Measurements from ENCODE around the gene SHKBP1.
A peak's percentile ranks its signal among the peaks of the same experiment; 100 is the strongest.
"Not testable (repeated sequence)": the region's sequence is repeated elsewhere in the genome, so short reads cannot be mapped to it uniquely, and the experiment has no call there.

SHKBP1 gene

DNA sequence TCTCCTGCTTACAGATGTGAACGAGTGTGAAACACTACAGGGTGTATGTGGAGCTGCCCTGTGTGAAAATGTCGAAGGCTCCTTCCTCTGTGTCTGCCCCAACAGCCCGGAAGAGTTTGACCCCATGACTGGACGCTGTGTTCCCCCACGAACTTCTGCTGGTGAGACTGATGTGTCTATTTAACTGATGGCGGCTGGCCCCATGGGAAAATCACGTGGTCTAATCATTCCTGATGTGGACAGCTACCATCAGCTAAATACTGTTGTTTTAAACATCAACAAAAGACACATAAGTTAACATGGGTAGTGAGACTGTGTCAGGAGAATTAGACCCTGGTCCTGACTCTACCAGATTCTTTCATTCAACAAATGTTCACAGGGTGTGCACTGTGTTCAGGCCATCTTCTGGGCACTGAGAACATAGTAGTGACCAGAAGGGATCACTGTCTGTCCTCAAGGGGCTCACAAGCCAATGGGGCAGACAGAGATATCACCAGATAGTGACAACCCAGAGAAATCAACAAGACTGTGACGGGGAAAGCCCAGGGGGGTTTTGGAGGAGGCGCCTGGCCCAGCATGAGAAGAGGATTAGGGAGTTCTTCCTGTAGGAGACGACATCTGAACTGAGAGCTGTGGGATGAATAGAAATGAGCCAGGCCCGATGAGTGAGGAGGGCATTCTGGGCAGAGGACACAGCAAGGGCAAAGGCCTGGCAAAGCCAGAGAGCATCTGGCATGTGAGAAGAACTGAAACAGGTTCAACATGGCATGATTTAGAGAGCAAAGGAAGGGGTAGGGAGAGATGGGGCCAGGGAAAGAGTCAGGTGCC is 42.9 kb downstream of the SHKBP1 start:
- peak in 2 of 3 donors; percentile 45 to 59 for DNase-seq

DNA sequence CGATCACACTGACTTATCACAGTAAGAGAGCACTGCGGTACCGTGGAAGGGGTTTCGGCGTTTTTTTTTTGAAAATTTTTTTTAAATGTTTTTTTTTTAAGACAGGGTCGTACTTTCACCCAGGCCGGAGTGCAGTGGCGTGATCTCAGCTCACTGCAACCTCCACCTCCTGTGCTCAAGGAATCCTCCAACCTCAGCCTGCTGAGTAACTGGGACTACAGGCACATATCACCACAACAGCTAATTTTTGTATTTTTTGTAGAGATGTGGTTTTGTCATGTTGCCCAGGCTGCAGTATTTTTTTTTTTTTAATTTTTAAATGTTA is 43.5 kb downstream of the SHKBP1 start:
- no peak for DNase-seq

GRCh38 chr19:40621283-40621682 is 44.6 kb downstream of the SHKBP1 start:
- no peak for DNase-seq

DNA sequence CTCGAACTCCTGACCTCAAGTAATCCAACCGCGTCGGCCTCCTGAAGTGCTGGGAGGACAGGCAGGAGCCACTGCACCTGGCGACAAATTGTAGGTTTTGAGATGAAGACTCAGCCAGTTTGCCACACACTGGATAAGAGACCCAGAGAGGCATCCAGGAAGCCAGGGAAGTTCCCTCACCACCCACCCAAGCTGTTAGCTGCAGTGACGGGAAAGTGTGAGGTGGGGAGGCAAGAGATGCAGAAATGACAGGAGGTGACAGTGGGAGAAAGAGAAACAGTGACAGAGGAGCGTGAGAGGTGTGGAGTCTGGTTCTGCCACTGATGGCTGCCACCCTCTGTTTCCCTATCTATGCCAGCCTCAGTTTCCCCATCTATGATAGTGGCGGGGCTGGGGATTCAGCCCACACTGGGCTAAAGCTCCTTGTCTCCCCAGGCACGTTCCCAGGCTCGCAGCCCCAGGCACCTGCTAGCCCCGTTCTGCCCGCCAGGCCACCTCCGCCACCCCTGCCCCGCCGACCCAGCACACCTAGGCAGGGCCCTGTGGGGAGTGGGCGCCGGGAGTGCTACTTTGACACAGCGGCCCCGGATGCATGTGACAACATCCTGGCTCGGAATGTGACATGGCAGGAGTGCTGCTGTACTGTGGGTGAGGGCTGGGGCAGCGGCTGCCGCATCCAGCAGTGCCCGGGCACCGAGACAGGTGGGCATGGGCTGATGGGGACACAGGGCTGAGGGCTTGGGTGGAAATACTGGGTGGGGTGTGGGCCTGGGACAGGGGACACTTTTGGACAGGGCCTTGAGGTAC is 45.5 kb downstream of the SHKBP1 start:
- DNase-seq = no peak

DNA sequence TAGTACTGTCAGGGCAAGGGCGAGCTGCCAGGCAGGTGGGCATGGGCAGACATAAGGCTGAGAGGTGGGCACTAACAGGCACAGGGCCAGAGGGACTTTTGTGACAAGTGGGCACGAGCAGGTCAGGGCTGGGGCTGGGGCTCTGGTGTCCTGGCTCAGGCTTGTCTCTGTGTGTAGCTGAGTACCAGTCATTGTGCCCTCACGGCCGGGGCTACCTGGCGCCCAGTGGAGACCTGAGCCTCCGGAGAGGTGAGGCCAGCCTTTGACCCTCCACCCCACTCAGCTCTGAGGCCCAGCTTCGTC is 46.1 kb downstream of the SHKBP1 start:
- DNase-seq = no peak

GRCh38 chr19:40623403-40624251 is 47.0 kb downstream of the SHKBP1 start:
- no peak for DNase-seq

DNA sequence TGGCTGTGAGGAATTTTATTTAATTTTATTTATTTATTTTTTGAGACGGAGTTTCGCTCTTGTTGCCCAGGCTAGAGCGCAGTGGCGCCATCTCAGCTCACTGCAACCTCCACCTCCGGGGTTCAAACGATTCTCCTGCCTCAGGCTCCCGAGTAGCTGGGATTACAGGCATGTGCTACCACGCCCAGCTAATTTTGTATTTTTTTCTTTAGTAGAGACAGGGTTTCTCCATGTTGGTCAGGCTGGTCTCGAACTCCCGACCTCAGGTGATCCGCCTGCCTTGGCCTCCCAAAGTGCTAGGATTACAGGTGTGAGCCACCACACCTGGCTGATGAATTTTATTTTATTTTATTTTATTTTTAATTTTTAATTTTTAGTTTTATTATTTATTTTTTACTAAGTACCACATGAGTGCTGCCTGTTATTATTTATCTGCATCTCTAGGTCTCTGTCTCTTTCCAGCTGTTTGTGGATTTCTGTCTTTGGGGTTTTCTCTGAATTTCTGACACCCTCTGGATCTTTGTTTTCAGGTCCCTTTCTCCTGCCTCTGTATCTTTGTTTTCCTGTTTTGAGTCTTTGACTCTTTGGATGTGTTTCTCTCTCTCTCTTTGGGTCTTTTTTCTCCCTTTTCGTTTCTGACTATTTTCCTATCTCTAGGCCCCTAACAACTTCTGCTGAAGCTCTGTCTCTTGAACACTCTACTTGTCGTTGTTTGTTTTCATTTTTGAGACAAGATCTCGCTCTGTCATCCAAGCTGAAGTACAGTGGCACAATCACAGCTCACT is 47.9 kb downstream of the SHKBP1 start:
- not testable (repeated sequence) for DNase-seq

- DNase-seq = peak; percentile 60 to 67 (median 65)
Measured at GRCh38 chr19:40625406-40626120, 48.9 kb downstream of the SHKBP1 start.

DNA sequence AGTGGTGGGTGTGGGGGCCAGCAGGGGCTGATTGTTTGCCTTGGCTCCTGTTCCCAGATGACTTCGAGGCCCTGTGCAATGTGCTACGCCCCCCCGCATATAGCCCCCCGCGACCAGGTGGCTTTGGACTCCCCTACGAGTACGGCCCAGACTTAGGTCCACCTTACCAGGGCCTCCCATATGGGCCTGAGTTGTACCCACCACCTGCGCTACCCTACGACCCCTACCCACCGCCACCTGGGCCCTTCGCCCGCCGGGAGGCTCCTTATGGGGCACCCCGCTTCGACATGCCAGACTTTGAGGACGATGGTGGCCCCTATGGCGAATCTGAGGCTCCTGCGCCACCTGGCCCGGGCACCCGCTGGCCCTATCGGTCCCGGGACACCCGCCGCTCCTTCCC is 50.2 kb downstream of the SHKBP1 start:
- no peak for DNase-seq

- DNase-seq = peak in 1 of 3 donors; percentile 19
Measured at GRCh38 chr19:40627486-40628279, 51.0 kb downstream of the SHKBP1 start.

DNA sequence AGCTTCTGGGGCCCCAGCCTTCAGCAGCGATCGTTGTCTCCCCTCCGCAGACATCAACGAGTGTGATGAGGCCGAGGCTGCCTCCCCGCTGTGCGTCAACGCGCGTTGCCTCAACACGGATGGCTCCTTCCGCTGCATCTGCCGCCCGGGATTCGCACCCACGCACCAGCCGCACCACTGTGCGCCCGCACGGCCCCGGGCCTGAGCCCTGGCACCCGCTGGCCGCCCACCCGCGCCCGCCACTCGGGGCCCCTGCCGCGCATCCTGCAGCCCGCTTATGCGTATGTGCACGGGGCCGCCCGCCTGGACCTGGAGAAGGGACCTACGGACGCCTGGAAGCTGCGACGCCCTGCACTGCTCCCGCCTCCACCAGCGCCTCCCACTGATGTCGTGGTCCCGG is 52.7 kb downstream of the SHKBP1 start:
- DNase-seq = no peak

GRCh38 chr19:40630571-40631160 is 54.0 kb downstream of the SHKBP1 start:
- DNase-seq = no peak

DNA sequence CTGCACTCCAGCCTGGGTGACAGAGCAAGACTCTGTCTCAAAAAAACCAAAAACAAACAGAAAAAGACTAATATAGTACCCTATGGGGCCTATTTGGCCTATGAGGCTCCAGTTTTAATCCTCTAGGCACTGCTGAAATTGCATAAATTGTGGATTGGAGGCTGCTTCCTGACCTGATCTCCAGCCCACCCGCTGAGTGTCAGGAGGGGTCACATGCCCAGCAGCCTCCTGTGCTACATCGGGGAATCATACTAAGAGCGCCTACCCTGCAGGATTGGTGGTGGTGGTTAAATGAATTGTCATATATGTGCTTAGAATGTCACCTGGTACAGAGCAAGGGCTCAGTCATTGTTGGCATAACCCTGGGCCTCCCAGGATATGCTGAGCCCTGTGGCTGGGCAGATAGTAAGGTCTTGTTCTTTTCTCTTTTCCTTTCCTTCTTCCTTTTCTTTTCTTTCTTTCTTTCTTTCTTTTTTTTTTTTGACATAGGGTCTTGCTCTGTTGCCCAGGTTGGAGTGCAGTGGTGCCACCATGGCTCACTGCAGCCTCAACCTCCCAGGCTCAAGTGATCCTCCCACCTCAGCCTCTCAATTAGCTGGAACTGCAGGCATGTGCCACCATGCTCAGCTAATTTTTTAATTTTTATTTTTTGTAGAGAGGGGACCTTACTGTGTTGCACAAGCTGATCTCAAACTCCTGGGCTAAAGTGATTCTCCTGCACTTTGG is 55.8 kb downstream of the SHKBP1 start:
- DNase-seq = no peak

DNA sequence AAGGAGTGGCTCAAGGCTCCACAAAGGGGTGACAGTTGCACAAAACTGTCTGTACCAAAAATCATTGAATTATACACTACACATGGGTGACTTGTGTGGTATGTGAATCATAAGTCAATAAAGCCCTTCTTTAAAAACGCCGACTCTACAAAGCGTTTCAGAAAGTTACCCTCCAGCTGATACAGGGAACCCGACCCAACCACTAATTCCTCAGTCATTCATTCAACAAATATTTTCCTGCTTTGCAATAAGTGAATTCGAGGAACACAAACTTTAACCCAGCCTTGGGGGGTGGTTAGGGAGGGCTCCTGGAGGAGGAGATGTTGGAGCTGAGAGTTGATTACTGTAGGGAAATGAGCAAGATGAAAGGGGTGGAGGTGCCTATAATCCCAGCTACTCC is 56.5 kb downstream of the SHKBP1 start:
- DNase-seq = no peak

GRCh38 chr19:40638327-40638726 is 61.7 kb downstream of the SHKBP1 start:
- no peak for DNase-seq

GRCh38 chr19:40639638-40639982 is 62.9 kb downstream of the SHKBP1 start:
- no peak for DNase-seq

GRCh38 chr19:40640744-40641143 is 64.1 kb downstream of the SHKBP1 start:
- peak in 1 of 3 donors; percentile 16 for DNase-seq
